MM.1S (cell line): ENCODE data around the gene ARHGEF33.

ENCODE experiments used
- EZH2 ChIP-seq: fragments of 300-600 bp; sonication (generic); optimal IDR thresholded peaks from 2 replicates; pipeline ENCODE3; 2017; ENCODE audit warnings: low read depth, mild to moderate bottlenecking, antibody characterized with exemption, low read length, mixed read lengths
- EZH2phosphoT487 ChIP-seq: fragments of 300-600 bp; sonication (generic); IDR thresholded peaks from 2 replicates; pipeline ENCODE4 v1.6.1; 2018; ENCODE audit warnings: antibody characterized with exemption, low read length
- TF ChIP-seq, protein P1 (sequence below): fragments of 300-600 bp; sonication (generic); IDR thresholded peaks from 2 replicates; pipeline ENCODE4 v1.5.1; 2016; ENCODE audit warnings: antibody characterized with exemption, low read length, mixed read lengths

DNA sequence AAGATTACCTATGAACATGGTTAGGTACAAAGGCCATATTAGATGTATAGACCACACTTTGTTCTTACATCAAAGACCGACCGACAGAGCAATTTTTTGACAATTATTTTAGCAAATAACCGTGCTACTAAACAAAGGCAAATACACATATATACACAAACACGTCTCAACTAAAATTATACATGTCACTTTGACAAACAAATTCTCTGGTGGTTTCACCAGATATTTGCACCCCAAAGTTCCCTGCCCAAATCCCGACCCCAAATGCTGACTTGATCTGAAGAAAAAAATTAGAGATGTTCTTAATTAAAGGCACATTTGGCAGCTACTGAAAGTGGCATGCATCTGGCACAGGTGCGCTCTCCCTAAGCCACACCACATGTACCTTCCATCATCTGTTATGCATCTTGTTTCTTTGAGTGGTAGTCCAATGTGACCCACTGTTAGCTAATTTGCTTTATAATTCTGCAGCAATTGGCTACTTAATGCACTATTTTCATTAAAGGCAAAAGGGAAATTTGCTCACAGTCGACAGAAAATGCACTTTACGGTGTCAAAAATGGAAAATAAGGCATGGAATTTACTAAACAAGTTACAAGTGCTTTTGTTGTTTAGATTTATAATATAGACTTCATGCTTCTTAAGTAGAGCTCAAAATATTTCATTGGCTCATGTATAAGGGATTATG, 92.1 kb downstream of the ARHGEF33 start:
- TF ChIP-seq, protein P1, sequence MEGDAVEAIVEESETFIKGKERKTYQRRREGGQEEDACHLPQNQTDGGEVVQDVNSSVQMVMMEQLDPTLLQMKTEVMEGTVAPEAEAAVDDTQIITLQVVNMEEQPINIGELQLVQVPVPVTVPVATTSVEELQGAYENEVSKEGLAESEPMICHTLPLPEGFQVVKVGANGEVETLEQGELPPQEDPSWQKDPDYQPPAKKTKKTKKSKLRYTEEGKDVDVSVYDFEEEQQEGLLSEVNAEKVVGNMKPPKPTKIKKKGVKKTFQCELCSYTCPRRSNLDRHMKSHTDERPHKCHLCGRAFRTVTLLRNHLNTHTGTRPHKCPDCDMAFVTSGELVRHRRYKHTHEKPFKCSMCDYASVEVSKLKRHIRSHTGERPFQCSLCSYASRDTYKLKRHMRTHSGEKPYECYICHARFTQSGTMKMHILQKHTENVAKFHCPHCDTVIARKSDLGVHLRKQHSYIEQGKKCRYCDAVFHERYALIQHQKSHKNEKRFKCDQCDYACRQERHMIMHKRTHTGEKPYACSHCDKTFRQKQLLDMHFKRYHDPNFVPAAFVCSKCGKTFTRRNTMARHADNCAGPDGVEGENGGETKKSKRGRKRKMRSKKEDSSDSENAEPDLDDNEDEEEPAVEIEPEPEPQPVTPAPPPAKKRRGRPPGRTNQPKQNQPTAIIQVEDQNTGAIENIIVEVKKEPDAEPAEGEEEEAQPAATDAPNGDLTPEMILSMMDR, result no peak
- no peak for TF ChIP-seq EZH2phosphoT487
- no peak for TF ChIP-seq EZH2
